ENCODE measurements around the gene SKI. TPM values are rescaled to one million over a fixed set of nuclear protein-coding genes. Genes with fewer than 3 reads are reported as not detected.

SKI gene
- total and polyA plus RNA-seq, 2 experiments from 2014 or later: 5.1 to 21.9 TPM

DNA sequence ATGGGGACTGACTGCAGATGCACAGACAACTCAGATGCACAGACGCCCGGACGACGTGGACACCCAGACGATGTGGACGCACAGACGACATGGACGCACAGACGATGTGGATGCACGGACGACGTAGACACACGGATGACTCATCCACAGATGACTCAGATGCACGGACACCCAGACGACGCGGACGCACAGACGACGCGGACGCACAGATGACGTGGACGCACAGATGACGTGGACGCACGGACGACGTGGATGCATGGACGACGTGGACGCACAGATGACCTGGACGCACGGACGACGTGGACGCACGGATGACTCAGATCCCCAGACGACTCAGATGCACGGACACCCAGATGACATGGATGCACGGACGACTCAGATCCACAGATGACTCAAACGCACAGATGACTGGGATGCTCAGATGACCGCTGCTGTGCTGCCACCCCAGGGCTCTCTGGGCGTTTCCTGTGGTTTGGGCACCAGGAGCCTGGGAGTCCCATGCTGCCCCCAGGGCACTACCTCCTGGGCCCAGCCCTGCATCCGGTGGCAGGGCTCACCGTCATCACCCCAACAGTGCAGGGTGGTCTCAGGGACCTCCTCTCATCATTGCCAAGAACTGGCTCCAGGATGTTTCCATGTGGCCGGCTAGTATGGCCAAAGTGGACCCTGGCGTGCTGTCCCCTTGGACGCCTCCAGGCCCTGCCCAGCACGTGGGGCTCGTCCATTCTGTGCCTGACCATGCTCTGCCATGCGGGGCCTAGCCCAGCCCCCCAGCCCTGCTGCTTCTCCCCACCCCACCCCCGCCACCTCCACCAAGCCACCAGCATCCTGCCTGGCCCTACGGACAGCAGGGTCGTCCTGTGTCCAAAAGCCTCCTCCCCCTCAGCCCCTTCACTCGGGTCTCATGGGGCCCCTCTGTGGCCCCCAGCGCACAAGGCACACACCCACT, 47.5 kb upstream of the SKI start:
- TF ChIP-seq EZH2phosphoT487 (IDR thresholded peaks at IDR 0.05; ENCODE audit: low read depth, severe bottlenecking, unreplicated experiment): no peak
- no peak for TF ChIP-seq EZH2 (IDR thresholded peaks at IDR 0.05; ENCODE audit: borderline replicate concordance)
- TF ChIP-seq, protein P1, sequence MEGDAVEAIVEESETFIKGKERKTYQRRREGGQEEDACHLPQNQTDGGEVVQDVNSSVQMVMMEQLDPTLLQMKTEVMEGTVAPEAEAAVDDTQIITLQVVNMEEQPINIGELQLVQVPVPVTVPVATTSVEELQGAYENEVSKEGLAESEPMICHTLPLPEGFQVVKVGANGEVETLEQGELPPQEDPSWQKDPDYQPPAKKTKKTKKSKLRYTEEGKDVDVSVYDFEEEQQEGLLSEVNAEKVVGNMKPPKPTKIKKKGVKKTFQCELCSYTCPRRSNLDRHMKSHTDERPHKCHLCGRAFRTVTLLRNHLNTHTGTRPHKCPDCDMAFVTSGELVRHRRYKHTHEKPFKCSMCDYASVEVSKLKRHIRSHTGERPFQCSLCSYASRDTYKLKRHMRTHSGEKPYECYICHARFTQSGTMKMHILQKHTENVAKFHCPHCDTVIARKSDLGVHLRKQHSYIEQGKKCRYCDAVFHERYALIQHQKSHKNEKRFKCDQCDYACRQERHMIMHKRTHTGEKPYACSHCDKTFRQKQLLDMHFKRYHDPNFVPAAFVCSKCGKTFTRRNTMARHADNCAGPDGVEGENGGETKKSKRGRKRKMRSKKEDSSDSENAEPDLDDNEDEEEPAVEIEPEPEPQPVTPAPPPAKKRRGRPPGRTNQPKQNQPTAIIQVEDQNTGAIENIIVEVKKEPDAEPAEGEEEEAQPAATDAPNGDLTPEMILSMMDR (IDR thresholded peaks at IDR 0.05; ENCODE audit: poor library complexity): no peak
- no peak overlapping the region for H3K4me2 ChIP-seq
- H3K4me1 ChIP-seq (ENCODE audit: insufficient read depth): no peaks in the 10 kb centered on the region
- H3K9me3 ChIP-seq (ENCODE audit: low read depth): no peaks in the 10 kb centered on the region
- H3K9me2 ChIP-seq (replicated peaks; ENCODE audit: insufficient read depth): no peaks in the 10 kb centered on the region
- H2AFZ ChIP-seq: no peak overlapping the region
- H3K4me3 ChIP-seq: no peak overlapping the region
- H3K79me2 ChIP-seq: no peaks in the 10 kb centered on the region
- no peak overlapping the region for H3K27ac ChIP-seq
- H3K36me3 ChIP-seq (replicated peaks; ENCODE audit: insufficient read depth, low read depth): no peaks in the 10 kb centered on the region
- no peaks in the 10 kb centered on the region for H3K27me3 ChIP-seq
- 94% methylated on average over 50 of the region's 58 CpGs for WGBS (ENCODE audit: low lambda C conversion rate, missing lambda C conversion rate)
- no peak for DNase-seq (ENCODE audit: low spot score)
- H4K20me1 ChIP-seq (ENCODE audit: insufficient read depth, poor library complexity, severe bottlenecking): no peaks in the 10 kb centered on the region

DNA sequence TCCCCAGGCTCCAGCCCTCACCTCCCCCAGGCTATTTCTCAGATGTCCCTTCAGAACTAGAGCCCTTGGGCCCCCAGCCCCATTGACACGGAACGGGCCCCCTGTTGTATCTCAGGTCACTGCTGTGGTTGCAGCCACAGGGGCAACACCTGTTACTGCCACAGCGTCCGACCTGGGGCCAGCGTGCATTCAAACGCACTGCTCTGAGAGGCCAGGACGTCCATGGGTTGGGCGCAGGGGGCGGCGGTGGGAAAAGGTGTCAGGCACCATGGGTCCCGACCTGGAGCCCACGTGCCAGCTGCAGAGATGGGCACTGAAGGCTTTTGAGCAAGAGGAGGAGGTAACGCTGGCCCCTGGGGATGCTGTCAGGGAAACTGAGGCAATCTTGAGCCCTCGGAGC, 46.8 kb upstream of the SKI start:
- Histone ChIP-seq H3K36me3 (replicated peaks; ENCODE audit: insufficient read depth, low read depth) (no peaks in the 10 kb centered on the region), H2AFZ (no peak overlapping the region), H3K79me2 (no peaks in the 10 kb centered on the region), H3K4me3 (no peak overlapping the region), H3K27ac (no peak overlapping the region), H3K4me2 (no peak overlapping the region), H3K9me2 (replicated peaks; ENCODE audit: insufficient read depth) (no peaks in the 10 kb centered on the region), H3K4me1 (ENCODE audit: insufficient read depth) (no peaks in the 10 kb centered on the region), H3K27me3 (no peaks in the 10 kb centered on the region), H3K9me3 (ENCODE audit: low read depth) (no peaks in the 10 kb centered on the region), H4K20me1 (ENCODE audit: insufficient read depth, poor library complexity, severe bottlenecking) (no peaks in the 10 kb centered on the region)
- 94% methylated on average over 14 of the region's 14 CpGs for WGBS (ENCODE audit: low lambda C conversion rate, missing lambda C conversion rate)
- no peak for DNase-seq (ENCODE audit: low spot score)
- TF ChIP-seq, protein P1 (IDR thresholded peaks at IDR 0.05; ENCODE audit: poor library complexity): no peak
- TF ChIP-seq EZH2 (IDR thresholded peaks at IDR 0.05; ENCODE audit: borderline replicate concordance): no peak
- TF ChIP-seq EZH2phosphoT487 (IDR thresholded peaks at IDR 0.05; ENCODE audit: low read depth, severe bottlenecking, unreplicated experiment): no peak

DNA sequence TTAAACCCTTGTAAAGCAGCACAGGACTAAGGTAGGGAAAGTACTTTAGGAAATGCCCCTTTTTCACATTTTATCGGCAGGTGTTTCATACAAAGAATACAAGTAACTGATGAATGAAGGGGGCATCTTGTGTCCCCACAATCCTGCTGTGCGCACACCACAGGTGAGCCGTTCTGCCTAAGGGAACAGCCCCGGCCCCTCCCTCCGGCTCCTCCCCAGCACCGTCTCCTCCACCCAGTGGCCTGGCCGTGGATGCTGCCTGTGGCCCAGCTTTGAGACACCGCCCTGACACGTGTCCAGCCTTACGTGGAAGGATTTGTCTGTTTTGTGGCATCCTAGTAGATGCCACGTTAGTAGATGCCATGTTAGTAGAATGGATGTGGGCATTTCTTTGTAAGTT, 46.4 kb upstream of the SKI start:
- no peak overlapping the region for H3K4me2 ChIP-seq
- no peak overlapping the region for H3K27ac ChIP-seq
- WGBS (ENCODE audit: low lambda C conversion rate, missing lambda C conversion rate): 96% methylated on average over 10 of the region's 11 CpGs

More for the DNA sequence above, 46.4 kb upstream of the SKI start:
- no peak for DNase-seq (ENCODE audit: low spot score)
- no peaks in the 10 kb centered on the region for H3K36me3 ChIP-seq (replicated peaks; ENCODE audit: insufficient read depth, low read depth)
- no peaks in the 10 kb centered on the region for H3K79me2 ChIP-seq
- H4K20me1 ChIP-seq (ENCODE audit: insufficient read depth, poor library complexity, severe bottlenecking): no peaks in the 10 kb centered on the region
- no peaks in the 10 kb centered on the region for H3K9me2 ChIP-seq (replicated peaks; ENCODE audit: insufficient read depth)
- H2AFZ ChIP-seq: no peak overlapping the region
- no peak overlapping the region for H3K4me3 ChIP-seq
- H3K9me3 ChIP-seq (ENCODE audit: low read depth): no peaks in the 10 kb centered on the region
- no peak for TF ChIP-seq EZH2phosphoT487 (IDR thresholded peaks at IDR 0.05; ENCODE audit: low read depth, severe bottlenecking, unreplicated experiment)
- TF ChIP-seq, protein P1 (IDR thresholded peaks at IDR 0.05; ENCODE audit: poor library complexity): no peak
- TF ChIP-seq EZH2 (IDR thresholded peaks at IDR 0.05; ENCODE audit: borderline replicate concordance): no peak
- H3K27me3 ChIP-seq: no peaks in the 10 kb centered on the region
- no peaks in the 10 kb centered on the region for H3K4me1 ChIP-seq (ENCODE audit: insufficient read depth)
